Measurements from ENCODE around the gene WDR11. TPM values are rescaled to one million over a fixed set of nuclear protein-coding genes. Genes with fewer than 3 reads are reported as not detected.

Gene WDR11
- total and polyA plus RNA-seq, 9 of the 15 experiments (the other 6 are each of a cell fraction or from before 2014, with no cell fraction given): 12.4 to 50.7 (median 23.6) TPM

DNA sequence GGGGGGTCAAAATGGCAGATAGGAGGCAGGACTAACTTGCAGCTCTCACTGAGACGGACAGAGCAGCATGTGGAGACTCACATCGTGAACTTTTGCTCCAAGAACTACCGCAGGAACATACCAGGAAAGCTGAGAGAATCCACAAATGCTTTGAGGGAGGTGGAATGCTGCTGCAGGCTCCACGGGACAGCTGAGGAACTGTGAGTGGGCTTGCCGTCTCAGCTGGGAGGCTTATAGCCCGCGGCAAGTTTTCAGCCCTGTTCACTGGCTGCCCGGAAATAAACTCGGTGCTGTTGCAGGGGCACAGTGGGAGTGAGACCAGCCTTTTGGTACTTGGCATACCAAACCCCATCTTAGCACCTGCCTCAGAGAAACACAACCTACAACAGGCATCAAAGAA is 19.1 kb upstream of the WDR11 start:
- no TSS peak for BruUV-seq (replicated peaks)
- FAIRE-seq (no peak), DNase-seq (ENCODE audit: extremely low read depth in 1 of 4, low spot score in 3 of 4) (no peak), ATAC-seq (no peak)
- 3% methylated on average over 7 of the region's 9 CpGs for WGBS (ENCODE audit: insufficient coverage, low coverage, missing lambda C conversion rate)
- Histone ChIP-seq H2AFZ (ENCODE audit: low read depth, low read length) (no peak overlapping the region), H3K9me3 (replicated peaks; ENCODE audit: control insufficient read depth, insufficient read depth, low read depth, low read length) (no peaks in the 10 kb centered on the region), H3K36me3 (ENCODE audit: control insufficient read depth, insufficient read depth, low read length) (no peaks in the 10 kb centered on the region), H3K4me1 (replicated peaks in 1 of 2; ENCODE audit: control insufficient read depth in 2 of 2, insufficient read depth in 2 of 2, low read length in 2 of 2) (no peaks in the 10 kb centered on the region), H3K9me1 (ENCODE audit: control insufficient read depth, insufficient read depth, low read length) (no peaks in the 10 kb centered on the region), H3K9ac (ENCODE audit: insufficient read depth in 1 of 2, low read depth in 2 of 2, low read length in 2 of 2) (no peak overlapping the region), H3K27me3 (ENCODE audit: control insufficient read depth in 2 of 2, insufficient read depth in 2 of 2, low read length in 2 of 2) (peaks cover 2 to 4% of the 10 kb centered on the region in 2 experiments; a peak in 2 of 5 replicates), H4K20me1 (replicated peaks; ENCODE audit: control insufficient read depth, insufficient read depth, low read length) (no peaks in the 10 kb centered on the region), H3K79me2 (ENCODE audit: control insufficient read depth, insufficient read depth, low read length) (no peaks in the 10 kb centered on the region), H3K4me3 (no peak overlapping the region), H3K27ac (ENCODE audit: extremely low read depth, low read depth, low read length) (no peak overlapping the region), H3K4me2 (ENCODE audit: insufficient read depth, low read length) (no peak overlapping the region)
- no peak for TF ChIP-seq SLC30A9 (CRISPR knock-in tag; IDR thresholded peaks at IDR 0.05)
- no peak for TF ChIP-seq RBFOX2 (IDR thresholded peaks at IDR 0.05; ENCODE audit: low read depth, low read length)
- TF ChIP-seq MAFG (tag; conservative IDR thresholded peaks at IDR 0.05): no peak
- TF ChIP-seq, protein P1, sequence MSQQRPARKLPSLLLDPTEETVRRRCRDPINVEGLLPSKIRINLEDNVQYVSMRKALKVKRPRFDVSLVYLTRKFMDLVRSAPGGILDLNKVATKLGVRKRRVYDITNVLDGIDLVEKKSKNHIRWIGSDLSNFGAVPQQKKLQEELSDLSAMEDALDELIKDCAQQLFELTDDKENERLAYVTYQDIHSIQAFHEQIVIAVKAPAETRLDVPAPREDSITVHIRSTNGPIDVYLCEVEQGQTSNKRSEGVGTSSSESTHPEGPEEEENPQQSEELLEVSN (IDR thresholded peaks at IDR 0.05; ENCODE audit: borderline replicate concordance in 1 of 2, extremely low read depth in 1 of 2, insufficient read depth in 1 of 2, insufficient read length in 1 of 2, low read depth in 1 of 2, low read length in 1 of 2, poor library complexity in 1 of 2, severe bottlenecking in 1 of 2): no peak
- no peak for TF ChIP-seq NFIX (CRISPR knock-in tag; IDR thresholded peaks at IDR 0.05; ENCODE audit: low read depth)
- TF ChIP-seq, protein P2, sequence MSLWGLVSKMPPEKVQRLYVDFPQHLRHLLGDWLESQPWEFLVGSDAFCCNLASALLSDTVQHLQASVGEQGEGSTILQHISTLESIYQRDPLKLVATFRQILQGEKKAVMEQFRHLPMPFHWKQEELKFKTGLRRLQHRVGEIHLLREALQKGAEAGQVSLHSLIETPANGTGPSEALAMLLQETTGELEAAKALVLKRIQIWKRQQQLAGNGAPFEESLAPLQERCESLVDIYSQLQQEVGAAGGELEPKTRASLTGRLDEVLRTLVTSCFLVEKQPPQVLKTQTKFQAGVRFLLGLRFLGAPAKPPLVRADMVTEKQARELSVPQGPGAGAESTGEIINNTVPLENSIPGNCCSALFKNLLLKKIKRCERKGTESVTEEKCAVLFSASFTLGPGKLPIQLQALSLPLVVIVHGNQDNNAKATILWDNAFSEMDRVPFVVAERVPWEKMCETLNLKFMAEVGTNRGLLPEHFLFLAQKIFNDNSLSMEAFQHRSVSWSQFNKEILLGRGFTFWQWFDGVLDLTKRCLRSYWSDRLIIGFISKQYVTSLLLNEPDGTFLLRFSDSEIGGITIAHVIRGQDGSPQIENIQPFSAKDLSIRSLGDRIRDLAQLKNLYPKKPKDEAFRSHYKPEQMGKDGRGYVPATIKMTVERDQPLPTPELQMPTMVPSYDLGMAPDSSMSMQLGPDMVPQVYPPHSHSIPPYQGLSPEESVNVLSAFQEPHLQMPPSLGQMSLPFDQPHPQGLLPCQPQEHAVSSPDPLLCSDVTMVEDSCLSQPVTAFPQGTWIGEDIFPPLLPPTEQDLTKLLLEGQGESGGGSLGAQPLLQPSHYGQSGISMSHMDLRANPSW (CRISPR knock-in tag; IDR thresholded peaks at IDR 0.05): no peak
- no peak for TF ChIP-seq ZNF740 (CRISPR knock-in tag; IDR thresholded peaks at IDR 0.05)
- TF ChIP-seq ZNF740 (tag; IDR thresholded peaks at IDR 0.05): no peak
- TF ChIP-seq ZNF263 (CRISPR knock-in tag; IDR thresholded peaks at IDR 0.05; ENCODE audit: borderline replicate concordance): no peak
- TF ChIP-seq NFATC3 (IDR thresholded peaks at IDR 0.05): no peak
- in situ Hi-C loops (cut with MboI) (no loop called here), intact Hi-C loops (cut with micrococcal nuclease) (no loop called here)
- ChIA-PET POLR2A (no interaction called here), CTCF (ENCODE audit: low intra/inter-chr PET ratio) (no interaction called here)

Data from K562 (cell line).